Activated T-helper 1 cell treated with Interleukin-2 at 50 U/mL for 16 hours (primary cell): ENCODE results near the gene TRABD2B.

Experiments used
- DNase-seq: peaks from one replicate; pipeline ENCODE4 v3.0.0-alpha.2; 2020; ENCODE audit warnings: low read depth

Gene TRABD2B

GRCh38 chr1:47824716-47825115, 172.5 kb downstream of the TRABD2B start:
- no peak for DNase-seq

- no peak for DNase-seq
These were observed 172.9 kb downstream of the TRABD2B start for GRCh38 chr1:47824297-47824696.

- no peak for DNase-seq
These were observed 174.0 kb downstream of the TRABD2B start for GRCh38 chr1:47823040-47823808.

GRCh38 chr1:47821760-47822159, 175.4 kb downstream of the TRABD2B start:
- DNase-seq: no peak

GRCh38 chr1:47819574-47819888, 177.7 kb downstream of the TRABD2B start:
- DNase-seq: no peak

GRCh38 chr1:47818682-47819573, 178.3 kb downstream of the TRABD2B start:
- DNase-seq: no peak

GRCh38 chr1:47817861-47818260, 179.3 kb downstream of the TRABD2B start:
- no peak for DNase-seq

GRCh38 chr1:47816325-47817071, 180.7 kb downstream of the TRABD2B start:
- DNase-seq: no peak

- DNase-seq: no peak
These were observed 182.4 kb downstream of the TRABD2B start for GRCh38 chr1:47814612-47815395.

GRCh38 chr1:47813970-47814369, 183.2 kb downstream of the TRABD2B start:
- no peak for DNase-seq

GRCh38 chr1:47812904-47813514, 184.2 kb downstream of the TRABD2B start:
- no peak for DNase-seq

- DNase-seq: no peak
These were observed 186.1 kb downstream of the TRABD2B start for GRCh38 chr1:47810964-47811682.

GRCh38 chr1:47809301-47810084, 187.7 kb downstream of the TRABD2B start:
- no peak for DNase-seq

- no peak for DNase-seq
These were observed 188.6 kb downstream of the TRABD2B start for GRCh38 chr1:47808612-47809011.

- no peak for DNase-seq
These were observed 191.2 kb downstream of the TRABD2B start for GRCh38 chr1:47805921-47806361.

GRCh38 chr1:47805018-47805417, 192.2 kb downstream of the TRABD2B start:
- no peak for DNase-seq

GRCh38 chr1:47803815-47804501, 193.2 kb downstream of the TRABD2B start:
- DNase-seq: no peak

- no peak for DNase-seq
These were observed 199.6 kb downstream of the TRABD2B start for GRCh38 chr1:47797575-47797974.

- no peak for DNase-seq
These were observed 200.6 kb downstream of the TRABD2B start for GRCh38 chr1:47796626-47797025.
